Renal cortex interstitium (tissue), 11 donors: ENCODE data around the gene SAP130. TPM values are rescaled to one million over a fixed set of nuclear protein-coding genes. Genes with fewer than 3 reads are reported as not detected.

Experiments
- DNase-seq, 11 donors: peaks; one replicate each; pipeline ENCODE4 v3.0.0-alpha.2; 2013; ENCODE audit warnings: low read depth in 9 of 11, low spot score in 4 of 11; ENCODE audit errors: extremely low read depth in 1 of 11
- polyA plus RNA-seq, 3 donors: library from polyadenylated mRNA; unstranded; fragments of 120-200 nt; gene quantifications; one replicate each; pipeline ENCODE4 v1.2.1, GENCODE V29; 2013; ENCODE audit not compliant: insufficient read length in 3 of 3

The SAP130 gene
- polyA plus RNA-seq, 3 donors: 25.0 to 30.8 (median 29.3) TPM

DNA sequence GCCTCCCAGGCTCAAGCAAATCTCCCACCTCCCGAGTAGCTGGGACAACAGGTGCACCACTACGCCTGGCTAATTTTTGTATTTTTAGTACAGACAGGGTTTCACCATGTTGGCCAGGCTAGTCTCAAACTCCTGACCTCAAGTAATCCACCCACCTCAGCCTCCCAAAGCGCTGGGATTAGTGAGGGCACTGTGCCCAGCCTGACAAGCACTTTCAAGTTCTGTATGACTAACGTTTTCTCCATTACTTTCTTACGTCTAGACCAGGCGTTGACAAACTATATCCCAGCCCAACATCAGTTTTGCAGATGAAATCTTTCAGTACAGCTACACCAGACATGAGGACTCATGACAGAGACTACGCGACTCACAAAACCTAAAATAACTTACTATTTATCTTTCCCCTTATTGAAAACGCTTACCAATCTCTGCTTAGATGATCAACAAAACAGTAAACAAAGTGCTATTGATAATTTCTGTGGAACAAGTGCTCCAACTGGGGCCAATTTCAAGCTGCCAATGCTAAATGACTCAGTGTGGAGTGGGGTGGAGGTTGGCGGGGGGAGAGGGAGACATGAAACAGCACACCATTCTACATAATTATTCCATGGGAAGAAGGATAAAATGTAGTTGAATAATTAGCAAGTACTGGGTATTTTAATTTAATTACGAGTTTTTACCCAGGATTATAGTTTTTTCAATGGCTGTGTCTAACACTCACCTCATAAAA is 59.1 kb downstream of the SAP130 start:
- no peak for DNase-seq

DNA sequence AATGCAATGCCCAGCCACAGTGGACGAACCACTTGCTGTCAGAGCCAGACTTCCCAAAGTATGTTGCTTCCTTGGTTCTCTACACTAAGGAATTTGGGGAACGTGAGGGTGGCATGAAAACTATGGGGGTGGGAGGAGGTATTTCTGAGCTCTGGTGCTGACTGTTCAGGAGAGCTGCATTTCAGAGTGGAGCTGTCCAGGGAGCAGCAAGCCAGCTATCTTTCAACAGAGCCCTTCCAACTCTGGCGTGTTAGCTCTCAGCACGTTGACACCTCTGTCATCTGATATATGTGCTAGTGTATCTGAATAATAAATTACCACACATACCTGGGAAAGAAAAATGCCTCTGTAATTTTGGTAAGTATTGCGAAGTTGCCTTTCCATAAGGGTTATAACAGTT is 66.1 kb downstream of the SAP130 start:
- no peak for DNase-seq

DNA sequence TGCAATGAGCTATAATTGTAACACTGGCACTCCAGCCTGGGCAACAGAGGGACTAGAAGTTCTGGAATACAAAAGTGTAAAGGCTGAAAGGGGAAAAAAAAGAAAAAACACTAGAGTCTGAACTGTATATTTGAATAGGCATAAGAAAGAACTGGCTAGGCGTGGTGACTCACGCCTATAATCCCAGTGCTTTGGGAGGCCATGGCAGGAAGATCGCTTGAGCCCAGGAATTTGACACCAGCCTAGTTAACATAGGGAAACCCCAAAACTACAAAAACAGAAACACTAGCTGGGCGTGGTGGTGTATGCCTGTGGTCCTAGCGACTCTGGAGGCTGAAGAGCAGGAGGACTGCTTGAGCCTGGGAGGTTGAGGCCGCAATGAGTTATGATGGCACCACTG is 70.6 kb downstream of the SAP130 start:
- no peak for DNase-seq

DNA sequence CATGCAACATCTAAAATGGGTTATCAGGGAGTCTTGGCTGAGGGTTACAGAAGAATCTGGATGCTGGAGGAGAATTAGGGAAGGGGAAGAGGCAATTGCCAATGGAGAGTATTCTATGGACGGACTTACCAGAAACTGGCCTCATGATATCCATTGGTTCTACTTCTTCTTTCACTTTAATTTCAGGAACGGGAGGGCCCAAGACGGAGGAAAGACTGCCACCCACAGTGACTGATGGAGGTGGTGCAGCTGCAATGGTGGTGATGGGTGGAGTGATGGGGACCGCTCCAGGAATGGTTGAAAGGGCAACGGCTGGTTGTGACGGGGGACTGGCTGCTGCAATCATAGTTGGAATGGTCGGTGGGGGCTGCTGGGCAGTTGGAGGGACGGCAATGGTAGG is 73.0 kb downstream of the SAP130 start:
- no peak for DNase-seq

DNA sequence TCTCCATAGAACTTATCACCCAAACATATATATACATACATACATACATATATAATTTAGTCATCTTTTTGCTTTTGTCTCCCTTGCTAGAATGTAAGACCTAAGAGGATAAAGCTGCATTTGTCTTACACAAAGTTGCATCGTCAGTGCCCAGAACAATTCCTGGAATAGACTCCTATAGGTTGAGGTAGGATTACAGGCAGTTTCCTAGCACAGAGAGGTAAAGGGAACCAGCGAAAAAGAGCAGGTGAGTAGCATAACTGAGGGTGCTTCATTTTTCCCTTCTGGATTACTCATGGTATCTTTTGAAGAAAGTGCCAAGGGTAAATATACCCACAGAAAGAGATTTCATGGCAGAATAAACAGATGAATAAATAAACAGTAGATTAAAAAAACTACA is 74.0 kb downstream of the SAP130 start:
- no peak for DNase-seq

DNA sequence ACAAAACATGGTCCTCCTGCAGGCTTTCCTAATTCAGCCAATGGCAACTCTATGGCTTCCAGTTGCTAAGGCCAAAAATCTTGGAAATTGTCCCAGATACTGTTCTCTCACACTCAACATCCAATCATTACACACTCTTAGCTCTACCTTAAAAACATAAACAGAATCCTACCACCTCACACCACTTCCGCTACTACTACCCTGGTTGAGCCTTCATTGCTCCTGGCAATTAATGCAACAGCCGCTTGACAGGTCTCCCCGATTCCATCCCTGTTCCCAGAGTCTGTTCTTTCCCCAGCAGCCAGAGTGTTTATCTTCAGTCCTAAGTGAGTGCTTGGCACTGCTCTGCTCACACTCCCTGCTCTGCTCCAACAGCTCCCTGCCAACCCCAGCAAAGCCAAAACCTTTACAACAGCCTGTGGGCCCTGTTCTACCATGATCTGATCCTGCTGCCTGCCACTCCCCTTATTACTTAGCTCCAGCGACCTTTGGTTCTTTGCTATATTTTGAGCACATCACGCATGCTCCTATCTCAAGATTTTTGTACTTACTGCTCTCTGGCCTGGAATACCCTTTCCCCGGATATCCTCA is 74.6 kb downstream of the SAP130 start:
- DNase-seq: no peak

DNA sequence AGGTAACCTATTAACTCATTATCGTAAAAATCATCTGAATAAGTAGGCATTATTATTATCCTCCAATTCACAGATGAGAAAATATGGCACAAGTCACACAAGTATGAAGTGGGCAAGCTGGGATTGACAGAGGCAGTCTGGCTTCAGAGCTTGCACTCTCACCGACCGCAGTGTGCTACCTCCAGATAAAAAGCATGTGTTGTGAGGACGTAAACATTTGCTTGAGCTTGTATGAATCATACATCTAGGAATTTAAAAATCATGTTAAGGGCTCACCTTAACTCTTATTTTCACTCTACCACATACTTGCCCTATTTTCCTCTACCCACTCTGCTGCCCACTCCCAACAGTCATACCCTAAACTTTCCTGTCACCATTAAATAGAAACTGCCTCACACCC is 76.8 kb downstream of the SAP130 start:
- DNase-seq: no peak

DNA sequence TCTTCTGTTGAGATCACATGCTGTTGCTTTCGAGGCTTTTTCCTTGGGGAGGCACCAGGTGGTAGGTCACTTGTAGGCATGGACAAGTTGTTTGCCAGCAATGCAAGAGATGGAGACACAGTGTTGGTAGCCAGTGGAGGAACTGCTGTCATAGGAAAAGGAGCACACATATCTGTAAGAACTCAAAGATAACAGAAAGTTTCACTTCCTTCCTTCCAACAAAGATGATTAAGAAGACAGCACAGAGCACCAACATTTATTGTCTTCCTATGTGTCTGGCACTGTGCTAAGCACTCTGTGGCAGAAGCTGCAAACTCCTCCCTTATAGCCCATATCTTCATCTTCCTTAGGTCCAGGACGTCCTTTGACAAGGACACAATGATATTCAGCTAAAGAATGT is 77.6 kb downstream of the SAP130 start:
- DNase-seq: no peak

DNA sequence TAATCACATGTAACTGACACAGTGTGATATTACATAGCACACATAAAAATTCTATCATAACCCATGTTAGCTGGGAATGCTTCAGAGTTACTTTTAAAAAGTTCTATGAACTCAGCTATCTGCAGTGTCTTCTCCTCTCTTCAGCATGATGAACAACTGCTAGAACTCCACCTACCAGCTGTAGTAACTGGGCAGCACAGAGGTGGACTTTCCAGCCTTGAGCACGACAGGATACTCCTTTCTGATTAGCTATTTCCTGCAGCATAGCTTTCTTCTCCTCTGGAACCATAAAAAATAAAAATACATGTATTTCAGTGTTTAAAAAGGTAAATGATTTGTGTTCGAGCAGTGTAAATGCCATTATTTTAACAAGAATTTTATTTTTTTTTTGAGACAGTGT is 82.6 kb downstream of the SAP130 start:
- DNase-seq: no peak

DNA sequence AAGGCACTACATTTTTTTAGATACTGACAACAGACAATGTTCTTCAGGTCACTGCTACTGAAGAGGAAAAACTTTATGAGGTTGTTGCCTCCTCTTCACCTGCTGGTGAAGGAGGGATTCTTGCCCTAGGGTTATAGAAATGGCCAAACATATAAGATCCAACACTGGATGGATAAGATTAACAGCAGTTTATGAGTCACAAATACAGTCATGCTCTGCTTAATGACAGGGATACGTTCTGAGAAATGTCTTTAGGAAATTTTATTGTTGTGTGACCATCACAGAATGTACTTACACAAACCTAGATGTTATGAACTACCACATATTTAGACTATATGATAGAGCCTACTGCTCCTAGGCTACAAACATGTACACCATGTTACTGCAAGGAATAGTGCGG is 84.7 kb downstream of the SAP130 start:
- no peak for DNase-seq

DNA sequence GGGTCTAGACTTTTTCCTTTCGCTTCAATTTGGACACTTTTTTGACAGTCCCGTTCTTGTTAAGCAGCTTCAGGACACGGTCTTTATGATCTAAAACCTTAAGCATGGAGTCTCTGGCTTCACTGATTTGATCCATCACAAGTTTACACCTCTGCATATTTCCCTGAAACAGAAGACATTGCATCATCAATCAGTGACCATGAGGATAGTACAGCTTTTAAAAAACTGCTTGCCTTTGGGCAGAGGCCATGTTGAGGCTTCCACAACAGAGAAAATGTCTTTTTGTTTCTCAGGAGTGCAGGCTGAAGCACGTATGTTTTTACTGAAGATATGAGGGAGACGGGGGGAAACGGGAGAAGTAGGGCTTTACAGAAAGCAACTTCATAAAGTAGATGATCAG is 85.9 kb downstream of the SAP130 start:
- no peak for DNase-seq

DNA sequence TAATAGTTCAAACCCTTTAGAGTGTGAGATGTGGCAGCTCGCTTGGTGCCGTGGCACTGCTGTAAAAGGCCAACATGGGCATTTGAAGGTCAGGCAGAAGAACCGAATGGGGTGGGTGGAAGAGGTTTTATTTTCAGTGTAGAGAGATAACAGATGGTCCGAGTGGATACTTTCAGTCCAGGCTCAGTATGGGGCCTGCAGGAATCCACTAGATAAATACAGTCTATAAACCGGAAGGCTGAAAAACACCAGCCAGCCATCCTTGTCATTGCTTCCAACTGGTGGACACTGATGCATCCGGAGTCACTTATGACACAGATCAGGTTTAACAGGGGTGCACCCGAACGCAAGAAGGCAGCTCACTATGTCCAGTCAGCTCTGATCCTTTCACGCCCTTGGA is 86.4 kb downstream of the SAP130 start:
- DNase-seq: no peak

DNA sequence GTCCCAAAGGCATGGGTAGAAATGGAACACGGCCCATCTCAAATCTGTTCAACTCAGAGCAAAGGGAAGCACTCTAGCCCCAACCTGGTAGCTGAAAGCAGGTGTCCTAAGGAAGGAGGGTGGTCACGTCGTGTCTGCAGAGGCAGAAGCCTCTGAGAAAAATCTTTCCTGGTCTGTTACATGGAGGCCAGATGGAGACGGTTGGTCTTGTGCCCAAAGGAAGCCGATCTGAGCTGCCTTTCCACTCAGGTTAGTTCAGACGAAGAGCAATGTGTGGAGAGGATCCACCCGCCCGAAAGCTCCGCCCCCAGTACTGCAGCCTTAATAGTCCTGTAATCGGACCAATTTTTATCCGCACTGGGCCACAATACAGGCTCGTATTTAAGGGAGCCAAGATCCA is 87.2 kb downstream of the SAP130 start:
- DNase-seq: no peak

DNA sequence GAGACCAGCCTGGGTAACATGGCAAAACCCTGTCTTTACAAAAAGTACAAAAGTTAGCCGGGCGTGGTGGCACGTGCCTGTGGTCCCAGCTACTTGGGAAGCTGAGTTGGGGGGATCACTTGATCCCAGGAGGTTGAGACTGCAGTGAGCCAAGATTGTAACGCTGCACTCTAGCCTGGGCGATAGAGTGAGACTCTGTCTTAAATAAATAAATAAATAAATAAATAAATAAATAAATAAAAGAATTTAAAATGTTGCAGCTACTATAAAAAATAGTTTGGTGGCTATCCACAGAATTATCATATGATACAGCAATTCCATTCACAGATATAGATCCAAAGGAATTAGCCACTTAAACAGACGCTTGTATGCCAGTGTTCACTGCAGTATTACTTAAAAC is 92.5 kb downstream of the SAP130 start:
- DNase-seq: no peak

DNA sequence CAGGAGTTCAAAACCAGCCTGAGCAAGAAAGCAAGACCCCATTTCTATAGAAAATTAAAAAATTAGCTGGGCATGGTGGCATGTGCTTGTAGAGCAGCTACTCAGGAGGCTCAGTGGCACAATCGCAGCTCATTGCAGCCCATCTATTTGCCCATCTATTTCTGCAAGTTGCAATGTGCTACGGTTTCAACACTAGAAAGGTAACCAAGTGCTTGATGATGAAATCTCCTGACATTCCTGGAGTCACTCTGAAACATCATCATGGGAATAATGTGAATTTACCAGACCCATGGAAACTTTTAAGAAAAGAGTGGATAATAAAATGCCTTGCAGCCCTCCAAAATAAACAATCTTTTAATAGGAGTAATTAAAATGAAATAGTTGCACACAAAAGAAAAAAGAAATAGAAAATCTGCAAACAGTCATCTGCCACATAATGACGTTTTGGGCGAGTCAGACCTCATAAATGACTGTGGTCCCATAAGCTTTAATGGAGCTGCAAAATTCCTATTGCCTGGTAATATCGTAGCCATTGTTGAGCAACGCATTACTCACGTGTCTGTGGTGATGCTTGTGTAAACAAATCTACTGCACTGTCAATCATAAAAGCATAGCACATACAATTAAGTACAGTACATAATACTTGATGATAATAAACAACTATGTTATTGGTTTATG is 95.5 kb downstream of the SAP130 start:
- DNase-seq: peak; percentile 7 to 56 (median 36)

DNA sequence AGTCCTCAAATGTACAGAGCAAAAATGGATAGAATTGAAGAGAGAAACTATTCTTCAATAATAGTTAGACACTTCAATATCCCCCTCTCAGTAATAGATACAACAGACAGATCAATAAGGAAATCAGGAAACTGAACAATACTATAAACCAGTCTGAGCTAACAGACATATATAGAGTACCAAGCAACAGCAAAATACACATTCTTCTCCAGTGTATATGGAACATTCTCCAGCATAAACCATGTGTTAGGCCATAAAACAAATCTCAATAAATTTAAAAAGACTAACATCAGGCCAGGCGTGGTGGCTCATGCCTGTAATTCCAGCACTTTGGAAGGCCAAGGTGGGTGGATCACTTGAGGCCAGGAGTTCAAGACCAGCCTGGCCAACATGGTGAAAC is 98.4 kb downstream of the SAP130 start:
- no peak for DNase-seq

DNA sequence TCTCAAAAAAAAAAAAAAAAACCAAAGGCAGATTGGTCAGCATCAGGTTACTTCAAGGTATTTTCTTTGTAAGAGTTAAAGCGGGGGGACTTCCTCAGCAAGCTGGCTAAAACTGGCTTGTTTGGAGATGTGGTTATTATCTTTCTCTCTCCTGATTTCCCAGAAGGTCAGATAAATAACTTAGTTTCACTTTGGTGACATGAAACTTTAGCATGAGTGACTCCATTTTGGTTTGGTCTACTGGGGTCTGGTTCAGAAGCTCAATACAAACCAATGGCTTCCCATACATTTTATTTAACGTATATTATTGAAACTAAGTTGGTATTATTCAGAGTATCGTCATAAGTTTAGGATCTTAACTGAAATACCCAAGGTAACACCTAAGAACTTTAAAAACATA is 100.5 kb downstream of the SAP130 start:
- DNase-seq: peak in 1 of 11 donors; percentile 5

DNA sequence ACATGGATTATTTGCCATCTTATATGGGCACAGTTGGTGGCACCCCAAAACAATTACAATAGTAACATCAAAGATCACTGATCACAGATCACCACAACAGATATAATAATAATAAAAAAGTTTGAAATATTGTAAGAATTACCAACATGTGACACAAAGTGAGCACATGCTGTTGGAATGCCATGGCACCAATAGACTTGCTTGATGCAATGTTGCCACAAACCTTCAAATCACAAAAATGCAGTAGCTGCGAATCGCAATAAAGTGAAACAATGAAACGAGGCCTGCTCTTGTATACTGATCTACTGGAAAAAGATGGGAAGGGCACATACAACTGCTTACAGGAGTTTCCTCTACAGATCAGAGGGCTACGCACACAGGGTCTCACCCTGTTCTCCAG is 109.9 kb downstream of the SAP130 start:
- no peak for DNase-seq

DNA sequence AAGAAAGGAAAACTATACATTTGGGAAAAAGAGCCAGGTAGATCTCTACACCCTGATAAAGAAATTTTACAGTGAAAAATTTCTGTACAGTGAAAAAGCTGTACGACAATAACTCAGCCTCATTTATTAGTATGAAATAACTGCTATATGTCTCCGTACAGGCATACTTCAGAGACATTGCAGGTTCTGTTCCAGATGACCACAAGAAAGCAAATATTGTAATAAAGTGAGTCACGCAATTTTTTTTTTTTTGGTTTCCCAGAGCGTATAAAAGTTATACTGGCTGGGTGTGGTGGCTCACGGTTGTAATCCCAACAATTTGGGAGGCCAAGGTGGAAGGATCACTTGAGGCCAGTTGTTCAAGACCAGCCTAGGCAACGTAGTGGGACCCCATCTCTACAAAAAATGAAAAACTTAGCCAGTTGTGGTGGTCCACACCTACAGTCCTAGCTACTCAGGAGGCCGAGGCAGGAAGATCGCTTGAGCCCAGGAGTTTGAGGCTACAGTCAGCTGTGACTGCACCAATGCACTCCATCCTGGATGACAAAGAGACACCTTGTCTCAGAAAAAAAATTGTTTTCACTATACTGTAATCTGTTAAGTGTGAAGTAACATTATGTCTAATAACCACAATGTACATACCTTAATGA is 113.9 kb downstream of the SAP130 start:
- no peak for DNase-seq

DNA sequence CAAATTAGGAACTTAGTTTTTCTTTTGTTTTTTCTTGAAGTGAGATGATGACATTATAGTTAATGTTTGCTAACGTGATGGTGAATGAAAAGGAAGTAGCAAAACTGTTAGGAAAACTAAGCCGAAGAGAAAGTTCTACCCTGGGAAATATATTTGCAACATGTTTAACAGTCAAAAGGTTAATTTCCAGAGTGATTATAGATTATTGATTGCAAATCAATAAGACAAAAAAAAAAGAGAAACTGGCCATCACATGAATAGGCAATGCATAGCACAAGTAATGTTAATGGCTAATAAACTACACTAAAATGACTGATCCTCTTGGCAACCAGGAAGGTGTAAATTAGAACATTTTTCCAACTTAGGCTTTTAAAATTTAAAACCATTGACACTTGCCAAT is 116.1 kb downstream of the SAP130 start:
- no peak for DNase-seq
